Uterus (tissue), 2 donors: Measurements from ENCODE around the gene SCAMP5.

Experiments
- POLR2A ChIP-seq, 2 donors: fragments of 450-650 bp; IDR thresholded peaks; one replicate each; pipeline ENCODE4 v1.6.1; 2016; ENCODE audit warnings: antibody characterized with exemption in 2 of 2, mild to moderate bottlenecking in 1 of 2, moderate library complexity in 1 of 2
- TF ChIP-seq, protein P1 (sequence below), 4 experiments: fragments of 200-600 bp in 2 of 4; fragments of 450-650 bp in 2 of 4; sonication (generic) in 2 of 4; IDR thresholded peaks; one replicate each; pipeline ENCODE4 v1.5.1; 2016 to 2019; ENCODE audit warnings: antibody characterized with exemption in 4 of 4, mild to moderate bottlenecking in 2 of 4, moderate library complexity in 1 of 4

DNA sequence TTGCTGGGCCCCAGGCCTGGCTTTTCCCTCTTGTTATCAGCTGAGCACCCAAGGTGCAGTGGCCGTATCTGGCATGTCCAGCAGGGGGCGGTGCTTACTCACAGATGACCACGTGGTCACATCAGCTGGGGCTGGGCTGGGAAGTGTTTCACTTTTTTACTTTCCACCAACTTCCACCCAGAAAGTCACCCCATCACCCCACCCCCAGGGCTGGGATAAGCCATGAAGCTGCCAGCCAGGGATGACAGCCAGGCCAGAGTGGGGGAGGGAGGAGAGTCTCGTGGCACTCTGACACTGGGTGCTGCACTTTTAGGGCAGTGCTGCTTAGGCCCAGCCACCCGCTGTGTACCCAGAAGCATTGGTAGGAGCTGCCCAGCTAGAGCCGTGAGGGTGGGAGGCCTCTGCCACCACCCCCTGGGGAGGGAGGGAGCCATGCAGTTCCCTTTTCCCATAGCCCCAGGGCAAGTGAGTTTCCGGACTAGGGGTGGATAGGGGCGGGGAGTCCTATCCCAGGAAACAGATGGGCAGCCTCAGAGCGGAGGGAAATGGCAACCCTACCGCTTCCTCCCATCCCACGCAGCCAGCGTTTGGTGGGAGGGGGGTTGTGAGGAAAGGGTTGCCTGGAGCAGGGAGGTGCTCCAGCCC, 34.1 kb downstream of the SCAMP5 start:
- TF ChIP-seq, protein P1, sequence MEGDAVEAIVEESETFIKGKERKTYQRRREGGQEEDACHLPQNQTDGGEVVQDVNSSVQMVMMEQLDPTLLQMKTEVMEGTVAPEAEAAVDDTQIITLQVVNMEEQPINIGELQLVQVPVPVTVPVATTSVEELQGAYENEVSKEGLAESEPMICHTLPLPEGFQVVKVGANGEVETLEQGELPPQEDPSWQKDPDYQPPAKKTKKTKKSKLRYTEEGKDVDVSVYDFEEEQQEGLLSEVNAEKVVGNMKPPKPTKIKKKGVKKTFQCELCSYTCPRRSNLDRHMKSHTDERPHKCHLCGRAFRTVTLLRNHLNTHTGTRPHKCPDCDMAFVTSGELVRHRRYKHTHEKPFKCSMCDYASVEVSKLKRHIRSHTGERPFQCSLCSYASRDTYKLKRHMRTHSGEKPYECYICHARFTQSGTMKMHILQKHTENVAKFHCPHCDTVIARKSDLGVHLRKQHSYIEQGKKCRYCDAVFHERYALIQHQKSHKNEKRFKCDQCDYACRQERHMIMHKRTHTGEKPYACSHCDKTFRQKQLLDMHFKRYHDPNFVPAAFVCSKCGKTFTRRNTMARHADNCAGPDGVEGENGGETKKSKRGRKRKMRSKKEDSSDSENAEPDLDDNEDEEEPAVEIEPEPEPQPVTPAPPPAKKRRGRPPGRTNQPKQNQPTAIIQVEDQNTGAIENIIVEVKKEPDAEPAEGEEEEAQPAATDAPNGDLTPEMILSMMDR (IDR thresholded peaks at IDR 0.05): peak; percentile 89 to 99 (median 98)
- no peak for TF ChIP-seq POLR2A (IDR thresholded peaks at IDR 0.05)
